ENCODE data around the gene PKN2.

The PKN2 gene

GRCh38 chr1:88662723-88663122, 21.4 kb upstream of the PKN2 start:
- H3K4me1 ChIP-seq (ENCODE audit: low read depth, poor library complexity, severe bottlenecking) = peaks cover 8% of the 10 kb centered on the region
- no peaks in the 10 kb centered on the region for H3K79me2 ChIP-seq (ENCODE audit: insufficient read depth, low read depth)
- H3K27me3 ChIP-seq (ENCODE audit: insufficient read depth, low read depth) = no peaks in the 10 kb centered on the region
- H3K36me3 ChIP-seq (ENCODE audit: insufficient read depth) = no peaks in the 10 kb centered on the region
- H3K27ac ChIP-seq = no peak overlapping the region
- no peak overlapping the region for H3K9ac ChIP-seq
- TF ChIP-seq CTCF (conservative IDR thresholded peaks at IDR 0.05; ENCODE audit: low read depth, low read length) = no peak
- H3K4me2 ChIP-seq = no peak overlapping the region
- no peak overlapping the region for H2AFZ ChIP-seq (ENCODE audit: low read depth)
- no peaks in the 10 kb centered on the region for H4K20me1 ChIP-seq (ENCODE audit: insufficient read depth)
- no peak overlapping the region for H3K4me3 ChIP-seq (IDR thresholded peaks at IDR 0.05; ENCODE audit: insufficient read depth, low read depth, low read length)

- H3K79me2 ChIP-seq (ENCODE audit: insufficient read depth, low read depth) = no peaks in the 10 kb centered on the region
- H3K4me2 ChIP-seq = no peak overlapping the region
- TF ChIP-seq CTCF (conservative IDR thresholded peaks at IDR 0.05; ENCODE audit: low read depth, low read length) = no peak
- H3K4me3 ChIP-seq (IDR thresholded peaks at IDR 0.05; ENCODE audit: insufficient read depth, low read depth, low read length) = no peak overlapping the region
- H3K4me1 ChIP-seq (ENCODE audit: low read depth, poor library complexity, severe bottlenecking) = no peaks in the 10 kb centered on the region
- H4K20me1 ChIP-seq (ENCODE audit: insufficient read depth) = no peaks in the 10 kb centered on the region
- no peak overlapping the region for H3K9ac ChIP-seq
- no peaks in the 10 kb centered on the region for H3K27me3 ChIP-seq (ENCODE audit: insufficient read depth, low read depth)
- no peaks in the 10 kb centered on the region for H3K36me3 ChIP-seq (ENCODE audit: insufficient read depth)
- no peak overlapping the region for H2AFZ ChIP-seq (ENCODE audit: low read depth)
- H3K27ac ChIP-seq = no peak overlapping the region
These were observed 15.7 kb upstream of the PKN2 start for GRCh38 chr1:88668405-88668804.

GRCh38 chr1:88670462-88670861, 13.6 kb upstream of the PKN2 start:
- H3K4me3 ChIP-seq (IDR thresholded peaks at IDR 0.05; ENCODE audit: insufficient read depth, low read depth, low read length) = no peak overlapping the region
- H3K9ac ChIP-seq = no peak overlapping the region
- no peaks in the 10 kb centered on the region for H3K27me3 ChIP-seq (ENCODE audit: insufficient read depth, low read depth)
- no peaks in the 10 kb centered on the region for H3K4me1 ChIP-seq (ENCODE audit: low read depth, poor library complexity, severe bottlenecking)
- H3K36me3 ChIP-seq (ENCODE audit: insufficient read depth) = no peaks in the 10 kb centered on the region
- no peaks in the 10 kb centered on the region for H3K79me2 ChIP-seq (ENCODE audit: insufficient read depth, low read depth)
- H3K27ac ChIP-seq = no peak overlapping the region
- H4K20me1 ChIP-seq (ENCODE audit: insufficient read depth) = no peaks in the 10 kb centered on the region
- H3K4me2 ChIP-seq = no peak overlapping the region
- no peak overlapping the region for H2AFZ ChIP-seq (ENCODE audit: low read depth)
- no peak for TF ChIP-seq CTCF (conservative IDR thresholded peaks at IDR 0.05; ENCODE audit: low read depth, low read length)

GRCh38 chr1:88673446-88673845, 10.6 kb upstream of the PKN2 start:
- H3K27me3 ChIP-seq (ENCODE audit: insufficient read depth, low read depth) = no peaks in the 10 kb centered on the region
- TF ChIP-seq CTCF (conservative IDR thresholded peaks at IDR 0.05; ENCODE audit: low read depth, low read length) = no peak
- H3K4me1 ChIP-seq (ENCODE audit: low read depth, poor library complexity, severe bottlenecking) = no peaks in the 10 kb centered on the region
- H3K9ac ChIP-seq = no peak overlapping the region
- no peak overlapping the region for H3K4me3 ChIP-seq (IDR thresholded peaks at IDR 0.05; ENCODE audit: insufficient read depth, low read depth, low read length)
- no peaks in the 10 kb centered on the region for H4K20me1 ChIP-seq (ENCODE audit: insufficient read depth)
- no peak overlapping the region for H2AFZ ChIP-seq (ENCODE audit: low read depth)
- no peak overlapping the region for H3K27ac ChIP-seq
- no peak overlapping the region for H3K4me2 ChIP-seq
- no peaks in the 10 kb centered on the region for H3K79me2 ChIP-seq (ENCODE audit: insufficient read depth, low read depth)
- no peaks in the 10 kb centered on the region for H3K36me3 ChIP-seq (ENCODE audit: insufficient read depth)

- Histone ChIP-seq H3K9ac (no peak overlapping the region), H3K4me2 (no peak overlapping the region), H3K27me3 (ENCODE audit: insufficient read depth, low read depth) (no peaks in the 10 kb centered on the region), H3K36me3 (ENCODE audit: insufficient read depth) (no peaks in the 10 kb centered on the region), H3K79me2 (ENCODE audit: insufficient read depth, low read depth) (no peaks in the 10 kb centered on the region), H4K20me1 (ENCODE audit: insufficient read depth) (no peaks in the 10 kb centered on the region), H2AFZ (ENCODE audit: low read depth) (no peak overlapping the region), H3K4me3 (IDR thresholded peaks at IDR 0.05; ENCODE audit: insufficient read depth, low read depth, low read length) (no peak overlapping the region), H3K4me1 (ENCODE audit: low read depth, poor library complexity, severe bottlenecking) (no peaks in the 10 kb centered on the region), H3K27ac (no peak overlapping the region)
- TF ChIP-seq CTCF (conservative IDR thresholded peaks at IDR 0.05; ENCODE audit: low read depth, low read length) = no peak
These were observed 5.7 kb upstream of the PKN2 start for GRCh38 chr1:88678405-88678804.

Measured in KMS-11 (cell line).